Adipocyte (in vitro differentiated cells): ENCODE data around the gene NAPG.
"Not testable (repeated sequence)": the region's sequence is repeated elsewhere in the genome, so short reads cannot be mapped to it uniquely, and the experiment has no call there.

ENCODE experiments used
- DNase-seq: peaks from one replicate; pipeline ENCODE4 v3.0.0-alpha.2; 2015; ENCODE audit warnings: low read depth
- H3K27me3 ChIP-seq: replicated peaks from 2 replicates; pipeline ENCODE4 v1.7.0; 2013; ENCODE audit warnings: mild to moderate bottlenecking, low read length, moderate library complexity; ENCODE audit not compliant: control insufficient read depth, insufficient read depth
- H3K36me3 ChIP-seq: 2 replicates; pipeline ENCODE4 v1.7.0; 2013; ENCODE audit warnings: low read length, mild to moderate bottlenecking, moderate library complexity; ENCODE audit not compliant: control insufficient read depth, insufficient read depth, severe bottlenecking
- H3K4me1 ChIP-seq: 2 replicates; pipeline ENCODE4 v1.7.0; 2013; ENCODE audit warnings: mild to moderate bottlenecking, low read length, moderate library complexity; ENCODE audit not compliant: control insufficient read depth, insufficient read depth
- H3K4me3 ChIP-seq: 2 replicates; pipeline ENCODE4 v1.7.0; 2013; ENCODE audit warnings: mild to moderate bottlenecking, low read length, moderate library complexity
- H3K9ac ChIP-seq: 2 replicates; pipeline ENCODE4 v1.7.0; 2013; ENCODE audit warnings: mild to moderate bottlenecking, low read length, moderate library complexity
- H3K9me3 ChIP-seq: 2 replicates; pipeline ENCODE4 v1.7.0; 2013; ENCODE audit warnings: mild to moderate bottlenecking, low read length, moderate library complexity; ENCODE audit not compliant: control insufficient read depth

The NAPG gene

DNA sequence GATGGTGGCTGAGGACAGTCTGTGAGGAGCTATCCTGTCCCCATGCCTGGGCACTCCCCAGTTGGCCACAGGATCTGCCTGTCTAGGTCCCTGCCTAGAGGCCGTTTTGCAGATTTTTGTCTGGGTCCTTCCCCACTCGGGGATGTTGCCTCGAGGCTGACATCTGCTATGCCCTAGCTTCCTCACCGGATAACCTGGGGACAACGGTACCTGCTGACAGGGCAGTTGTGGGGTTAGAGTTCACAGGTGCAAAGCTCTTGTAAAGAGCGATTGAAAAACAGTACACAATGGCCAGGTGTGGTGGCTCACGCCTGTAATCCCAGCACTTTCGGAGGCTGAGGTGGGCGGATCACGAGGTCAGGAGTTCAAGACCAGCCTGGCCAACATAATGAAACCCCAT is 30.4 kb downstream of the NAPG start:
- not testable (repeated sequence) for H3K9me3 ChIP-seq, H3K27me3 ChIP-seq
- H3K36me3 ChIP-seq: peaks cover 63% of the 10 kb centered on the region

DNA sequence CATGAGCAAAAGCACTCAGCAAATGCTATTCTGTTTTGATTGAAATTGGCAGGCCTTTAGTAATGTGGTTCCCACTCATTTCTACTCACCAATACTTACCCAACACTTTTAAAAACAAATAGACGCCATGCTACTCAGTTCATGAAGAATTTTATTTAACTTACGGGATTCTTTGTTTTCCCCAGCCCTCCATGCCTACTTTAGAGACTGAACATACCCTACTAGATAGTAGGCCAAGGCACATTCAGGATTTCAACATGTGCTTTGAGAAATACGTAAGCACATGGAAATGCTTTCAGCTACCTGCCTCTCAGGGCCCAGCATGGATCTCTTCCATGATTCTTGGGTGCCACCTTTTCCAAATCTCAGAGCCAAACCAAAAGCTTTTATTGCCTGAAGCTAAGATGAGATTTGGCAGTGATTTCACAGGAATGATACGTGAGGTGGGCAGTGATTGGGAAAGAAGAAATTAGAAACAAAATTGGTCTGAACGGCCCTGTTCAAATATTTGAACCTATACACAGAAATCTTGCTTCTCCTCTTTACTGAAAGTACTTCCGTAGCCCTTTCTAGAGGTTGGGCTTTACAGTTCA is 31.4 kb downstream of the NAPG start:
- Histone ChIP-seq H3K9me3 (no peaks in the 10 kb centered on the region), H3K4me1 (peaks cover 5% of the 10 kb centered on the region), H3K9ac (no peak overlapping the region), H3K4me3 (no peak overlapping the region), H3K27me3 (no peaks in the 10 kb centered on the region), H3K36me3 (peaks cover 54% of the 10 kb centered on the region)
- no peak for DNase-seq

More for the DNA sequence above, 30.4 kb downstream of the NAPG start:
- H3K4me3 ChIP-seq, H3K4me1 ChIP-seq, DNase-seq, H3K9ac ChIP-seq: not testable (repeated sequence)

DNA sequence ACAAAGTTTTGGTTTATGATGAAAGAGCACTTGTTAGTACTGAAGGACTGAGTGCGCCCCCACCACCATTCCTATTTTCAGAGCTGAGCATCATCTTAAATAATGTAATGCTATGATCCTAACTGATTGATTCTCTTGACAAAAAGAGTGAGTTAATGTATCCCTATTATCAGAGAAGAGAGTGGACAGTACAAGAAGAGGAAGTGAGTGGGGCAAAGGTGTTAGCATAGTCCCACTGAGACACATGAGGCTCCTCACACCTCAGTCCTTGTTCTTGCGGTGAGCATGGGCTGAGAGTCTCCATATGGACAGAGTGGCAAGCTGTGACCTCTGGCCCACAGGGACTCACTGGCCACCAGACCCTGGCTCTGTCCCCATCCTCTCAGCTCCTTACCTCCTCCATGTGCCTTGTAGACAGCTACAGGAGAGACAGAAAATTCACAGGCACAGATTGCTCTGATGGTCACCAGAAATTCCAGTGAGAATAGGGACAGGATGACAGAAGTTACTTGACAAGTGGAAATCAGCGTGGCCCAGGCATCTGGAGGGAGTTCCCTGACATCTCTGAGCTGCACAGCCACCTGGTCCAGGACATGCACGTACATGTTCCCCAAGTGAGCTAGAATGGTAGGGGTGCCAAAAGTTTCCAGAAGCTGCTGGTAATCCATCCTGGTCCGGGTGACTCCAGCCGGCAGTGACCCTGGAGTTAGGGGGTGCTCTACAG is 32.6 kb downstream of the NAPG start:
- Histone ChIP-seq H3K4me3 (no peak overlapping the region), H3K9ac (no peak overlapping the region), H3K4me1 (peaks cover 5% of the 10 kb centered on the region), H3K27me3 (no peaks in the 10 kb centered on the region), H3K36me3 (peaks cover 41% of the 10 kb centered on the region), H3K9me3 (no peaks in the 10 kb centered on the region)
- no peak for DNase-seq

DNA sequence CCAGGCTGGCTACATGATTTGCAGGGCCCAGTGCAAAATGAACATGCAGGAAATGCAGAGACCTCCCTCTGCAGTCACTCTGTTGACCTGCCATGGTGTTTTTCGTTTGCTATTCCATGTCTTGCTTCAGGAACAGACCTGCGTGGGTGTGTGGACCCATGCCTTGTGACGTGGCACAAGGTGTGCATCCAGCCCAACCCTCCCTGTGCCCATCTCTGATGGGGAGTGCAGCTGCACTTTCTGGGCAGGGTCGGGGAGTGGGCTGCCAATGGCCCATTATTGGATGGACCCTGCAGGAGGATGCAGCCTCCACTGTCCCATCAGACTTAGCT is 33.1 kb downstream of the NAPG start:
- Histone ChIP-seq H3K4me3 (no peak overlapping the region), H3K9me3 (no peaks in the 10 kb centered on the region), H3K27me3 (no peaks in the 10 kb centered on the region), H3K9ac (no peak overlapping the region), H3K36me3 (peaks cover 36% of the 10 kb centered on the region), H3K4me1 (peaks cover 5% of the 10 kb centered on the region)
- DNase-seq: no peak

DNA sequence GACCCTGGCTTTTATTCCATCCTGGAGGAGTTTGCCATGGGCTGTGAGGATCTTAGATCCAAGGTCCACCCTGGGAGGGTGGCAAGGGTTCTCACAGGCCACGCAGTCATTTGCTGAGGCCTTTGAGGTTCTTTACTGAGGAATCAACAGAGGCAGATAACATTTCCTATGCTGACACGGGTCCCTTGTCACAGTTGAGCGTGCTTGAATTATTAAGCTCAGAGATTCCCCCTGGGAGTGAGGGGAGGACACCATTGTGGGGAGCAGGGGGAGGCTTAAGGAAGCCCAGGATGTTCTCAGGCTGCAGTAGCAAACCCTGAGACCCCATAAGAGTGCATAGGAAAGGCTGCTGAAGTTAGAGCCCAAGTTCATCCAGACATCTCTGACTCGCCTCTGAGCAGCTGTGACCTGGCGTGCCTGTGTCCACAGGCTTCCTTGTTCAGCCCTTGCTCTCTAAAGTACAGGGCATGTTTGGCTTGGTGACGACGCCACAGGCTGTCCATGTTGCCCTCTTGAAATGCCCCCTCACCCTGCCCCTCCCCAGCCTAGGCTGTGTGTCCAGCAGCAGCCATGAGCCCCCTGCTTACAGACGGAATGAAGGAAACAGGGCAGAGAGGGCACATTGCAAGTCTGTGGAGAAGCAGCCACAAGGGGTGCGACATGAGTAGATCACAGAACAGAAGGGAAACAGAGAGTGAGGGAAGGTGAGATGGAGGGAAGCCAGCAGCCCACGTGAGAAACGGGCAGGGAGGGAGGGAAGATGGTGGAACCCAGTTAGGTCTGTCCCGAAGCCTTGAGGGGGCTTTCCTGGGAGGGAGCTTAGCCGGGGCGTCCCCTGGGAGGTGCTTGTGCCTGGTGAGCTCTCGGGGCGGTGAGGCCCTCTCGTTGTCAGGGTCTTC is 34.0 kb downstream of the NAPG start:
- no peaks in the 10 kb centered on the region for H3K27me3 ChIP-seq
- DNase-seq: no peak
- H3K9me3 ChIP-seq: no peaks in the 10 kb centered on the region
- H3K4me1 ChIP-seq: peaks cover 5% of the 10 kb centered on the region
- H3K4me3 ChIP-seq: peak overlapping the region; percentile 8
- H3K9ac ChIP-seq: peak overlapping the region; percentile 23
- peaks cover 27% of the 10 kb centered on the region for H3K36me3 ChIP-seq

DNA sequence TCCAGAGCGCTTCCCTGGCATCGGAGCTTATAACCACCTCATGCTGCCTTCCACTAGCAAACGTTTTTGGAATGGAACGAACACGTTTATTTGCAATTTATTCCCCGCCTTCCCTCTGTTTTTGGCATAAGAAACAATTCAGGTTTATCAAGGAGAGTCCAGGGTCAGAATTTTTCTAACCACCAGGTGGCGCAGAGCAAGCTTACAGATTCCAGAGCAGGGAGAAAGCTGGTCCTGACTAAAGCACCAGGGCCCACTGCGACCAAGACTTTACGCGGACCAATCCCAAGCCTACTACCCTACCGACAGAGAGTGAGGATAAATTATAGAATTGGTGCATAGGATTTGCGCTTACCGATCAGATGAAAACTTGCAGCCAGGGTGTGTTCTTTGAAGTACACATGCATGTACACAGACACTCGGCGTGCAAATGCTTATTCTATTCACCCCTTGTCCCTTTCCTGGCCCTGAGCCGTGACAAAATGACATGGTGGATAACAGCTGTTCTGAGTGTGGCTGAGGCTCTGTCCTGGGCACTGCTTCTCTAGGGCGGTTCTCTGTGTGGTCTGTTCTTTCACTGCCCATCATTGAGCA is 34.7 kb downstream of the NAPG start:
- Histone ChIP-seq H3K9me3 (no peaks in the 10 kb centered on the region), H3K27me3 (no peaks in the 10 kb centered on the region), H3K9ac (peak overlapping the region; percentile 23), H3K4me1 (peaks cover 5% of the 10 kb centered on the region), H3K36me3 (peaks cover 20% of the 10 kb centered on the region), H3K4me3 (peak overlapping the region; percentile 8)
- DNase-seq: peak; percentile 87

DNA sequence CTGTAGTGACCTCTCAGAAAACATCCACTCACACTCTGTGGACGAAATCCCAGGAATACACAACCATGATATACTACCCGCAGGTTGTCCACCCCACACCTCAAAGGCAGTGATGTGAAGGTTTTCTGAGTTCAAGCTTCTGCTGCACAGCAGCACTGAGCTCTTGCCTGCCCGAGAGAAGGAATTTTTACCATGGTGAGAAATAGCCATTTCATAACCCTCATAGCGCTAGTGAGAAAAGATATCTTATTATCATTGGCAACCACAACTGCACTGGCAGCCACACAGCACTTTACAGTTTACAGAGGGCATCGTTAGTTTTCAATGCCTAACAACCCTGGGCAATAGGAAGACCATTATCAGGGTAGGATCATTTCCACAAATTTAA is 36.9 kb downstream of the NAPG start:
- H3K4me3 ChIP-seq: no peak overlapping the region
- H3K9ac ChIP-seq: no peak overlapping the region
- H3K4me1 ChIP-seq: peaks cover 5% of the 10 kb centered on the region
- H3K27me3 ChIP-seq: no peaks in the 10 kb centered on the region
- H3K9me3 ChIP-seq: no peaks in the 10 kb centered on the region
- peaks cover under 1% of the 10 kb centered on the region for H3K36me3 ChIP-seq
- peak; percentile 15 for DNase-seq

DNA sequence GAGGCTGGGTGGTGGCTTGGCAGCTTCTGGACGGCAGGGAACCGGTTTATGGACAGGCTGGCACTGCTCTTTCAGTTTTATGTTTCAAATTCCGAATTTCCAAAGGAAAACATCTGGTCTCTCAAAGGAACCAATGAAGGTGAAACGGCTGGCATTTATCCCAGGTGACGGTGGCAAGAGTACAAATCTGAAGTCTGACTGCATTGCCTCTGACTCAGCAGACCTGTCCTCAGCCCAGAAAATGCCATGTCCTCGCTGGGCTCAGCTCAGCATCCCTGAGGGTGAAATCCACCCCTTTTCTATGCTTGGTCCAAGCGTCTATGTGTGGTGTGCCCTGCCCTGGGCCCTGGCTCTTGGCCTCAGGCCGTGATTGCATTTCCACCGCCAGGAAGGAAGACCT is 38.1 kb downstream of the NAPG start:
- DNase-seq: no peak
- no peak overlapping the region for H3K4me3 ChIP-seq
- H3K4me1 ChIP-seq: peaks cover 5% of the 10 kb centered on the region
- no peaks in the 10 kb centered on the region for H3K9me3 ChIP-seq
- H3K27me3 ChIP-seq: no peaks in the 10 kb centered on the region
- no peak overlapping the region for H3K9ac ChIP-seq
- H3K36me3 ChIP-seq: no peaks in the 10 kb centered on the region

DNA sequence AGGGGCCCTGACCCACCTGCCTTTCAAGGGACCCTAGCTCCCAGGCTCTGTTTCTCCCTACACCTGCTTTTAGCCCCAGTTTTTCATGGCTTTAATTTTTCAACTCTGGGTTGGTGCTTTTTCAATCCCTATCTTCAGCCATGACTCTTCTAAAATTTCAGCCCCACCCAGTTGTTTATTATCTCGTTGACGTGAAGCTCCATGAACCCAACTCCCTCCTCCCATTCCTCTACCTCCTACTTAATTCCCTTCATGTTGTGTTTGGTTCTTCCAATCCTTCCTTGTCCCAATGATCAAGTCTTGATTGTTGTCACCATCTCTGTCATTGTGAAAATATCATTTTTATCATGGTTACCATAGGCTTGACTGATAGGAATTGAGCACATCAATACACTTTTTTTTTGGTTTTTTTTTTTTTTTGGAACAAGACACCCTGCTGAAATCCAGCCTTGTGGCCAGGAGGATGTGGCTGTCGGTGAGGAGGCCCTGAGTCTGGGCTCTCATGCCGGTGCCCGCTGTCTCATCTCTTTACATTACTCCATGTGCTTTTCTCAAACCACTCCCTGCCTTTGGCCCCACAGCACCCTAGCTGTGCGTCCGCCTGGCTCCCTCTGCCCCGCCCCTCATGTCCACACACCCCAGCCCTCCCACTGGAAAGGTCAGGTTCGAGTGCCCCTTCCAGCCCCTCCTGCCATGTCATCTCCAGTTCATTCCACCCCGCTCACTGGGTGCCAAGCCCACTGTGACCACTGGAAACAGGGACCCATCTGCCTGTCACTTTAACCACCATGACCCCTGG is 39.3 kb downstream of the NAPG start:
- Histone ChIP-seq H3K4me1 (peaks cover 2% of the 10 kb centered on the region), H3K9ac (no peak overlapping the region), H3K27me3 (no peaks in the 10 kb centered on the region), H3K4me3 (no peak overlapping the region), H3K36me3 (no peaks in the 10 kb centered on the region), H3K9me3 (no peaks in the 10 kb centered on the region)
- no peak for DNase-seq

DNA sequence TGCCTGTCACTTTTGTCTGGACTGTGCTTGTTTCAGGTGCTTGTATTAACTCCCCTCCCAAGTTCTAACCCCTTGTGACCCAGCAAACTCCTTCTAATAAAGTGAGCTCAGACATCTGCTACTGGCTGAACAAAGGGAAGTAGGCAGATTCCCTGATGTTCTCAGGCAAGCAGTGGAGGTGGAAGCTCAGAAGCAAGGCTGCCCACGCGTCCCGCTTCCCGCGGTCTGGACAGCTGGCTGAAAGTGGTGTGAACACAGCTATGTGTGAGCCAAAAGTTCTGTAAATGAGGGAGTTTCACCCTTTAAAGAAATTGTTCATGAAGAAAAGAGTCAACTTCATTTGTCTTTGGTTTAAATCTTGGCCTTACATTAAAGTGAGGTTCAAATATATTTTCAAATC is 40.0 kb downstream of the NAPG start:
- Histone ChIP-seq H3K36me3 (no peaks in the 10 kb centered on the region), H3K27me3 (no peaks in the 10 kb centered on the region), H3K9me3 (no peaks in the 10 kb centered on the region), H3K4me3 (no peak overlapping the region), H3K9ac (no peak overlapping the region), H3K4me1 (no peaks in the 10 kb centered on the region)
- DNase-seq: no peak
